Stimulated activated CD8-positive, alpha-beta memory T cell treated with anti-CD3 and anti-CD28 coated beads, Interleukin-12 subunit alpha, Interleukin-12 subunit beta, amount 100 ng/mL, for 4 hours (primary cell): ENCODE measurements around the gene KRTAP23-1.

ENCODE experiments used
- DNase-seq: peaks from one replicate; pipeline ENCODE4 v3.0.0-alpha.2; 2020; ENCODE audit warnings: low read depth

KRTAP23-1 gene, protein sequence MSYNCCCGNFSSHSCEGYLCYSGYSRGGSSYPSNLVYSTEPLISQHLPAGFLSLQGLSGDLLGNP

GRCh38 chr21:30348506-30348905, at the start of gene KRTAP23-1:
TSS of gene KRTAP23-1 (minus strand) at chr21:30348606. CDS start at chr21:30348606, 0 bp downstream.
- no peak for DNase-seq

- DNase-seq: no peak
Measured at GRCh38 chr21:30395731-30396130, 47.3 kb upstream of the KRTAP23-1 start, which contains the start of gene KRTAP13-1. TSS of gene KRTAP13-1 (plus strand) at chr21:30396031. CDS start at chr21:30396087, 56 bp downstream.

DNA sequence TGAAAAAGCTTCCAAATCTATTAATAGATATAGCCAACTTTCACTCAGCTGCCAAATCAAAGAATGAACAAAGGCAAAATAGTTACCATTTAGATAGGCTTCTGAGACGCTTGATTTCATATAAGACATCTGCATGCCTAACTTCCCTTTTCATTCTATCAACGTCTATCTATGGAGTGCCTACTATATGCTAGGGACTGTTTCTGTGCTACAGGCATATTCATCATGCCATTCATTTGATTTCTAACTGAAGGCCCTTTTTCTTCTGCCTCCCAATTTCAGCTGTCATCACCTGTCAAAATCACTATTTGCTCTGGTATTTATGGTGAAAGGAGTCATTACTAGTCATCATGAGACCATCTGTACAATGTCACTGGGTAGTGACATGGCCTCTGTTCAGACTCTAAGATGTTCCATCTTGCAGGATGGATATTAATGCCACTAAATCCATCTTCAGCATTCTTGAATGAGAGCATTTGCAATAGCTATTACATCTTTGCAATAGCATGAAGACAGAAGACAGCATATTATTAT, 43.2 kb upstream of the KRTAP23-1 start:
- DNase-seq: no peak

DNA sequence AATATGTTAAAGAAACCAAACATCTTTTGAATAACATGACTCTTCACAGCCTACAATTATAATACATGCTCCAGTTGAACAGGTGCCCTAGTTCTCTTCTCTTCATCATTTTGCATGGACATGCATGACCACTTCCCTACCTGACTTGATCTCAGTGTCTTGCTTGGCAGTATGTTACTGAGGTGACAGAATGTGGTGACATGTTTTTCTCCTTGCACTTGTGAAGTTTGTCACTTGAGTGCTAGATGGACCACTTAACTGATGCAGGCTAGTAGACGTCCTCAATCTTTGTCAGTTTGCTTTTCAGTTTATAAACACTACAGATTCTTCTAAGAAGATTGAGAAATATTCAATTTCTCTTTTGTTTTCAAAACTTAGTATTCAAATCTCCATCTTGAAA, 33.8 kb upstream of the KRTAP23-1 start:
- no peak for DNase-seq

GRCh38 chr21:30372139-30372770, 23.8 kb upstream of the KRTAP23-1 start, which contains the start of gene KRTAP13-2:
TSS of gene KRTAP13-2 (minus strand) at chr21:30372271. CDS start at chr21:30372213, 58 bp downstream.
- no peak for DNase-seq

- no peak for DNase-seq
Measured at GRCh38 chr21:30355906-30356305, 7.5 kb upstream of the KRTAP23-1 start.

GRCh38 chr21:30354308-30355005, 6.1 kb upstream of the KRTAP23-1 start:
- no peak for DNase-seq

GRCh38 chr21:30351534-30351933, 3.1 kb upstream of the KRTAP23-1 start:
- DNase-seq: no peak

- no peak for DNase-seq
Measured at GRCh38 chr21:30349572-30349971, 1.2 kb upstream of the KRTAP23-1 start.

DNA sequence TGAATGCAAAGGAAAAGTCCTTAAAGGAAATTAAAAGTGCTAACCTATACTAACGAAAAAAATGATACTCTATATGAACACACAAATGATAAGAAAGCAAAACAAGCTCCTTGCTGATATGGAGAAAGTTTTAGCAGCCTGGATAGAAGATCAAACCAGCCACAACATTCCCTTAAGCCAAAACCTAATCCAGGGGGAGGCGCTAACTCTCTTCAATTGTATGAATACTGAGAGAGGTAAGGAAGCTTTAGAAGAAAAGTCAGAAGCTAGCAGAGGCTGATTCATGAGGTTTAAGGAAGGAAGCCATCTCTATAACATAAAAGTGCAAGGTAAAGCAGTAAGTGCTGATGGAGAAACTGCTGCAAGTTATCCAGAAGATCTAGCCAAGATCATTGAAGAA, 3.4 kb downstream of the KRTAP23-1 start:
- DNase-seq: no peak

DNA sequence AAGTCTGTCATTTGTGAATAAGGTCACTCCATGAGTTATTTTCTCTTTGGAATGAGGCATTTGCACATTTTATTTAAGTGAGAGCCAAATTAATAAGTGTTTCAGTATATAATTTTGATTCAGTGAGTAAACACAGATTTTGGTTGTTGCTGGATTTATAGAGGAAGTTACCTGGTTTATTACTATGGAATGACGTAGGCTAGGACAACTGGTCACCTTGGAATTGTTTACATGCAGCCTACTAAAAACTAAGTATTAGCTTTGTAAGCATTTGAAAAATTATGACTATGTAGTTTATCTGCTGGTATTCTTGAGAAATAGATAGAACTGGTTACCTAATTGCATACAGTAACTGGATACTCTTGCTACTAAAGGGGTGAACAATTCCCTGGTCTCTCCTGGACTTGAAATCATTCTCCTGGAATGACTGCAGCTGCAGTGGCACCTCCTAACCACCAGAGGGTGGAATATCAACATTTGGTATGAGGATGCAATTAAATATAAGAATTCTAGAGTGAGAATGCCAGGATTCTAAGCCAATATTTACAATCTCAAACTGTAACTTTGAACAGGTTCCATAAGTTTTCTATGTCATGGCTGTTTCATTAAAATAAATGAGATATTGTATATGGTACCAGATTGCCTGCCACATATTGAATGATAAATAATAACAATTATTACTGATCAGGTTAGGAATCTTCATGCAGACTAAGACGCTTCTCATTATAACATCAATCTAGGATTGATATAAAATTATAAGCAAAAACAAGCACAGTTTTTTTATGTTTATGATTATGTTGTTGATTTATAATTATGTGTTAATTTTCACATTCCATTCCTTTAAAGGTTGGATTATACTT, 7.5 kb downstream of the KRTAP23-1 start:
- no peak for DNase-seq

GRCh38 chr21:30338717-30339116, 9.7 kb downstream of the KRTAP23-1 start:
- no peak for DNase-seq

DNA sequence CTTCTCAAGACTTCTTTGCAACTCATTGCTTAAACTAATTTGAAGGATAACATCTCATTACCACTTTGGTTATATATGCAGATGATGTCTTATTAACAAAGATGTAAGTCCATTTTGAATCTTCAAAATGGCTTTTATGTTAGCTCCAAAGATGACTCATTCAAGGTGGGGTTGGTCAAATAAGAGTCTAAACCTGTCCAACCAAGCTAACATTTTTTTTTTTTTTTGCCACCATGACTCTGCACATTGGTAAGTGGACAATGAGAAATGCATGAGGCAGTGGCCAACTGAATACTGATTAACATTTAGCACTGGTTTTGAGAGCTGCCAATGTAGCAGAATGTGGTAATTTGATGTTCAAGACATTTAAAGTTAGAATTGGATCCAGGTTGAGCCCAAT, 10.6 kb downstream of the KRTAP23-1 start:
- DNase-seq: no peak

GRCh38 chr21:30337276-30337744, 11.1 kb downstream of the KRTAP23-1 start, which contains the start of gene KRTAP27-1:
TSS of gene KRTAP27-1 (minus strand) at chr21:30337694. CDS start at chr21:30337668, 26 bp downstream.
- DNase-seq: no peak

DNA sequence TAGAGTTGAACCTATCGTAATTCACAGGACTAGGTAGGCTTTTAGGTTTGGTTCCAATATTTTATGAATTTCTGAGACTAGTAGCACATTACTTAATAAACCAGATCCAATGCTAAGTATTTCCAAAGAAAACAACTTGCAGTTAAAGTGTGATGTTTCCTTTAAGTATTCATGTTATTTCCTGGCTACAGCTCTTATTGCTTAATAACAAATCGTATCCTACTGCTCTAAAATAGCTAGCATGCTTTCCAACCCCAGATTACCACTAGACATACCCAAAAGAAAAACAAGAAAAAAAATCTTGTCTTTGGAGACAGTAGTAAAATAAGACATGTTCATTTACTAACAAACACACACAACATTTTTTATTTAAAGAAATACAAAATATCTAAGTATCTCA, 11.8 kb downstream of the KRTAP23-1 start:
- no peak for DNase-seq

- no peak for DNase-seq
Measured at GRCh38 chr21:30333736-30334135, 14.7 kb downstream of the KRTAP23-1 start.

DNA sequence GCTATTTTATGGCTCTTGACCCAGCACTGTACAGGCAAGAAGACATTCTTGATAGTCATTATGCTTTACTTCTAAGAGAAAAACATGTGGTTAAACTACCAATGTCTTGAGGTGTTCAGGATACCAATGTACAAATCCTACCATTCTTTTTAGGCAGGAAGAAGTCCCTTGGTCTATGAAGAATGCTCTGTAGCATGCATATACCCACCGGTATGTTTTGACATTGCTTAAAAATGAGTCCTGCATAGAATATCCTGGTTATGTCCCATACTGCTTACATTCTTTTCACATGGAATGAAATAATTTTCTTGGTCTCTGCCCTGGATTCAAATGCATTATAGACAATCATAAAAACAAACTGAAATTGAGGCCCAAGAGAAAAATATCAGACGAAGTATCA, 15.7 kb downstream of the KRTAP23-1 start:
- DNase-seq: no peak

GRCh38 chr21:30329203-30329875, 19.1 kb downstream of the KRTAP23-1 start:
- DNase-seq: no peak

- no peak for DNase-seq
Measured at GRCh38 chr21:30326390-30326789, 22.0 kb downstream of the KRTAP23-1 start.

GRCh38 chr21:30320215-30320614, 28.2 kb downstream of the KRTAP23-1 start, which contains the start of gene KRTAP26-1:
TSS of gene KRTAP26-1 (minus strand) at chr21:30320315. CDS start at chr21:30320035, 280 bp downstream.
- no peak for DNase-seq

DNA sequence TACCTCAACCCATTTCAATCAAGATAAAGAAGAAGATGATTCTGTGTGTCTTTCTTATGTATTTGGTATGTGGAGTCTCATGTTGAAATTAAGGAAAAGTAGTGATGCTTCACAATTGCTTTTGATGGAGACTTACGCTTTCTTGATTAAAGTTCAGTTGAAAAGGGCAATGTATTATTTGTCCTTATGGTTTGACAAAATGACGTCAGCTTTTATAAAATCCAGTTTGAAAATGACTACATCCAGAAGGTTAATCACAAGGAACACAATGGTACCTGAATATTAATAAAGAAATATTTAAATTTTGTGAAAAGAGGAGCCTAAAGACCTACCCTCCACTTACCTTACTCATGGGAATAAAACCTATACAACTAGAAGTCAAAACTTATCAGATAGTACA, 32.7 kb downstream of the KRTAP23-1 start:
- DNase-seq: no peak
